ENCODE results near the gene FBXL20.
"Not testable (repeated sequence)": the region's sequence is repeated elsewhere in the genome, so short reads cannot be mapped to it uniquely, and the experiment has no call there.

Gene FBXL20

DNA sequence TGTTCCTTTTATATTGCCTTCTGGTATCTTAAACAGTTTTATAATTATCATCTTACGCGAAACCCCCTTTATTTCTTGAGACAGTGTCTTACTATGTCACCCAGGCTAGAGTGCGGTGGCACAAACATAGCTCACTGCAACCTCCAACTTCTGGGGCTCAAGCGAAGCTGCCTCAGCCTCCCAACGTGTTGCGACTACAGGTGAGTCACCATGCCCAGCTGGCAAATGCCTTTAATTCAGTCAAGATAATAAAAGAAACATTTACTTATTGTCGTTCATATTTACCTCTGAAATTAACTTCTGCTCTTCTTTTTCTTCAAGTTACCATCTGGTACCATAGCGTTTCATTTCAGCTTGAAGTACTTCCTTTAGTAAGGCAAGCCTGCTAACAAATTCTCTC, 43.9 kb downstream of the FBXL20 start:
- TF ChIP-seq, protein P1, sequence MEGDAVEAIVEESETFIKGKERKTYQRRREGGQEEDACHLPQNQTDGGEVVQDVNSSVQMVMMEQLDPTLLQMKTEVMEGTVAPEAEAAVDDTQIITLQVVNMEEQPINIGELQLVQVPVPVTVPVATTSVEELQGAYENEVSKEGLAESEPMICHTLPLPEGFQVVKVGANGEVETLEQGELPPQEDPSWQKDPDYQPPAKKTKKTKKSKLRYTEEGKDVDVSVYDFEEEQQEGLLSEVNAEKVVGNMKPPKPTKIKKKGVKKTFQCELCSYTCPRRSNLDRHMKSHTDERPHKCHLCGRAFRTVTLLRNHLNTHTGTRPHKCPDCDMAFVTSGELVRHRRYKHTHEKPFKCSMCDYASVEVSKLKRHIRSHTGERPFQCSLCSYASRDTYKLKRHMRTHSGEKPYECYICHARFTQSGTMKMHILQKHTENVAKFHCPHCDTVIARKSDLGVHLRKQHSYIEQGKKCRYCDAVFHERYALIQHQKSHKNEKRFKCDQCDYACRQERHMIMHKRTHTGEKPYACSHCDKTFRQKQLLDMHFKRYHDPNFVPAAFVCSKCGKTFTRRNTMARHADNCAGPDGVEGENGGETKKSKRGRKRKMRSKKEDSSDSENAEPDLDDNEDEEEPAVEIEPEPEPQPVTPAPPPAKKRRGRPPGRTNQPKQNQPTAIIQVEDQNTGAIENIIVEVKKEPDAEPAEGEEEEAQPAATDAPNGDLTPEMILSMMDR (conservative IDR thresholded peaks at IDR 0.05; ENCODE audit: low read depth), result no peak
- ChIA-PET POLR2A (ENCODE audit: low non-redundant PET) (no interaction called here), CTCF (no interaction called here)
- H3K27ac ChIP-seq, result no peak overlapping the region
- DNase-seq (ENCODE audit: low spot score), result no peak

DNA sequence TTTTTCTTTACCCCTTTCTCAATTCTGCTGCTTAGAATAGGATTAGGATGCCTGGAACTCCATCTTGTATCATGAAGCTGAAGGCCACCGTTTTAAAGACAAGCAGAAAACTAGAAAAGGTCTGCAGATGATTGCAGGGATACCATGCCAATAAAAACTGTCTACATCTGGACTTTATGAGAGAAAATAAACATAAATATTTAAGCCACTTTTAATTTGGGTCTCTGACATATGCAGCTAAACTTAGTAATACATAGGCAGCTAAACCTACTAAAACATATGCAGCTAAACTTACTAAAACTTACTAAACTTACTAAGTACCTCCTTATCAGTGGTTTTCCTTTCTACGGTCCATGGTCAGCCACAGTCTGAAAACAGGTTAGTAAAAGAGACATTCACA, 48.4 kb downstream of the FBXL20 start:
- ChIA-PET POLR2A (ENCODE audit: low non-redundant PET) (no interaction called here), CTCF (interaction anchor here (0.5 to 0.6 kb wide), 2 partner anchors 51 to 121 kb away, joined by 4 to 5 read pairs; no protein-coding TSS in a partner anchor)
- no peak for DNase-seq (ENCODE audit: low spot score)
- H3K27ac ChIP-seq, result no peak overlapping the region
- TF ChIP-seq, protein P1 (conservative IDR thresholded peaks at IDR 0.05; ENCODE audit: low read depth), result no peak

- DNase-seq (ENCODE audit: low spot score), result no peak
- TF ChIP-seq, protein P1 (conservative IDR thresholded peaks at IDR 0.05; ENCODE audit: low read depth), result no peak
- H3K27ac ChIP-seq, result no peak overlapping the region
- ChIA-PET POLR2A (ENCODE audit: low non-redundant PET) (no interaction called here), CTCF (interaction anchor here (0.5 to 0.6 kb wide), 2 partner anchors 52 to 675 kb away, joined by 5 to 6 read pairs; no protein-coding TSS in a partner anchor)
Observed at GRCh38 chr17:39352511-39352910, 48.9 kb downstream of the FBXL20 start.

DNA sequence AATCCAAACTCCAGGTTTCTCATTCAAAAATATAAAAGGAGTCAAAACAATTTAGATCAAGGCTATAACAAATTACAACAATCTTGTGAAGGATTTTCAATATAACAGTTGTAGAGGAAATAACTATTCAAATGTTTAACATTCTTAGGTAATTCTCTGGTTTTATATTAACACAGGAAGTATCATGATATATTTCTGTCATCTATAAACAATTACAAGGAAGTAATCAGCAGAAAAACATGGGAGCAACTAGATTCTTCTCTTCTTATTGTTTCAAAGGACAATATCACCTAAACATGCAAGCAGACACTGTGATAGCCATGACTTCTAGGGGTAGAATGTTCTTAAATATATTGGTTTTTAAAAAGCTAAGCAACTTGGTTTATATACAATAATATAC, 49.9 kb downstream of the FBXL20 start:
- DNase-seq (ENCODE audit: low spot score), result no peak
- ChIA-PET CTCF (interaction anchor here (0.6 kb wide), 1 partner anchor 70 kb away, joined by 4 read pairs; no protein-coding TSS in a partner anchor), POLR2A (ENCODE audit: low non-redundant PET) (no interaction called here)
- no peak overlapping the region for H3K27ac ChIP-seq
- TF ChIP-seq, protein P1 (conservative IDR thresholded peaks at IDR 0.05; ENCODE audit: low read depth), result no peak

GRCh38 chr17:39349246-39349645, 52.2 kb downstream of the FBXL20 start:
- no peak for DNase-seq (ENCODE audit: low spot score)
- POLR2A ChIA-PET (ENCODE audit: low non-redundant PET), result no interaction called here
- H3K27ac ChIP-seq, result no peak overlapping the region
- TF ChIP-seq, protein P1 (conservative IDR thresholded peaks at IDR 0.05; ENCODE audit: low read depth), result no peak
- CTCF ChIA-PET, result interaction anchor here (0.6 kb wide), 2 partner anchors 44 to 316 kb away, joined by 3 to 6 read pairs; no protein-coding TSS in a partner anchor

DNA sequence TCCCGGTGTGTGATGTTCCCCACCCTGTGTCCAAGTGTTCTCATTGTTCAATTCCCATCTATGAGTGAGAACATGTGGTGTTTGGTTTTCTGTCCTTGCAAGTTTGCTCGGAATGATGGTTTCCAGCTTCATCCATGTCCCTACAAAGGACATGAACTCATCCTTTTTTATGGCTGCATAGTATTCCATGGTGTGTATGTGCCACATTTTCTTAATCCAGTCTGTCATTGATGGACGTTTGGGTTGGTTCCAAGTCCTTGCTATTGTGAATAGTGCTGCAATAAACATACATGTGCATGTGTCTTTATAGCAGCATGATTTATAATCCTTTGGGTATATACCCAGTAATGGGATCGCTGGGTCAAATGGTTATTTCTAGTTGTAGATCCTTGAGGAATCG, 54.6 kb downstream of the FBXL20 start:
- CTCF ChIA-PET; H3K27ac ChIP-seq; DNase-seq (ENCODE audit: low spot score); POLR2A ChIA-PET (ENCODE audit: low non-redundant PET): not testable (repeated sequence)

- POLR2A ChIA-PET (ENCODE audit: low non-redundant PET), result no interaction called here
- no peak for DNase-seq (ENCODE audit: low spot score)
- no peak overlapping the region for H3K27ac ChIP-seq
- TF ChIP-seq, protein P1 (conservative IDR thresholded peaks at IDR 0.05; ENCODE audit: low read depth), result no peak
- CTCF ChIA-PET, result no interaction called here
Observed at GRCh38 chr17:39341541-39341940, 59.9 kb downstream of the FBXL20 start.
